H1 (cell line): Measurements from ENCODE around the gene TYK2.

Experiments
- BRCA1 ChIP-seq: IDR thresholded peaks from 2 replicates; pipeline ENCODE4 v1.6.1; 2012; ENCODE audit warnings: low read depth, low read length, improper control_type of control experiment
- CTCF ChIP-seq, 3 experiments: IDR thresholded peaks; 1 replicate in 2 of 3; 2 replicates in 1 of 3; pipeline versions ENCODE4 v1.5.1 to v1.6.1; 2011; ENCODE audit warnings: low read length in 3 of 3, mild to moderate bottlenecking in 3 of 3, inconsistent platforms in 2 of 3, low read depth in 1 of 3, moderate library complexity in 1 of 3; ENCODE audit not compliant: insufficient read depth in 1 of 3; ENCODE audit errors: control extremely low read depth in 1 of 3
- GABPA ChIP-seq: IDR thresholded peaks from 2 replicates; pipeline ENCODE4 v1.6.1; 2011; ENCODE audit warnings: mild to moderate bottlenecking, low read length, moderate library complexity, borderline replicate concordance; ENCODE audit not compliant: insufficient read depth
- JUND ChIP-seq: IDR thresholded peaks from 2 replicates; pipeline ENCODE4 v1.6.1; 2011; ENCODE audit warnings: mild to moderate bottlenecking, improper control_type of control experiment, low read length
- POLR2A ChIP-seq, 2 experiments: IDR thresholded peaks; 1 replicate in 1 of 2; 2 replicates in 1 of 2; pipeline ENCODE4 v1.6.1; 2011; ENCODE audit warnings: low read depth in 2 of 2, low read length in 2 of 2, mild to moderate bottlenecking in 2 of 2; ENCODE audit errors: control extremely low read depth in 1 of 2
- SUZ12 ChIP-seq: fragments of 200-600 bp; sonication (generic); IDR thresholded peaks from 2 replicates; pipeline ENCODE4 v1.6.1; 2012; ENCODE audit warnings: mild to moderate bottlenecking, inconsistent platforms, low read length, moderate library complexity, mixed read lengths

- TF ChIP-seq SUZ12 (no peak), BRCA1 (no peak), POLR2A (IDR thresholded peaks at IDR 0.05; ENCODE audit: control extremely low read depth in 1 of 2, low read depth in 2 of 2, low read length in 2 of 2) (no peak), CTCF (IDR thresholded peaks at IDR 0.05; ENCODE audit: control extremely low read depth in 1 of 3, insufficient read depth in 1 of 3, low read depth in 1 of 3, low read length in 3 of 3) (no peak), JUND (no peak), GABPA (no peak)
Observed at GRCh38 chr19:10417541-10418234, 37.3 kb upstream of the TYK2 start.
